H1 (cell line): ENCODE measurements around the gene FREM1.

ENCODE experiments used
- POLR2A ChIP-seq, 2 experiments: IDR thresholded peaks; 1 replicate in 1 of 2; 2 replicates in 1 of 2; pipeline ENCODE4 v1.6.1; 2011; ENCODE audit warnings: low read depth in 2 of 2, low read length in 2 of 2, mild to moderate bottlenecking in 2 of 2; ENCODE audit errors: control extremely low read depth in 1 of 2
- POLR2AphosphoS5 ChIP-seq: IDR thresholded peaks from 2 replicates; pipeline ENCODE4 v1.6.1; 2011; ENCODE audit warnings: low read depth, low read length
- SRF ChIP-seq: IDR thresholded peaks from 2 replicates; pipeline ENCODE4 v1.6.1; 2011; ENCODE audit warnings: mild to moderate bottlenecking, low read depth, low read length, moderate library complexity
- TF ChIP-seq, protein P1 (sequence below), 3 experiments: IDR thresholded peaks; 1 replicate in 2 of 3; 2 replicates in 1 of 3; pipeline versions ENCODE4 v1.5.1 to v1.6.1; 2011; ENCODE audit warnings: low read length in 3 of 3, mild to moderate bottlenecking in 3 of 3, inconsistent platforms in 2 of 3, low read depth in 1 of 3, moderate library complexity in 1 of 3; ENCODE audit not compliant: insufficient read depth in 1 of 3; ENCODE audit errors: control extremely low read depth in 1 of 3

DNA sequence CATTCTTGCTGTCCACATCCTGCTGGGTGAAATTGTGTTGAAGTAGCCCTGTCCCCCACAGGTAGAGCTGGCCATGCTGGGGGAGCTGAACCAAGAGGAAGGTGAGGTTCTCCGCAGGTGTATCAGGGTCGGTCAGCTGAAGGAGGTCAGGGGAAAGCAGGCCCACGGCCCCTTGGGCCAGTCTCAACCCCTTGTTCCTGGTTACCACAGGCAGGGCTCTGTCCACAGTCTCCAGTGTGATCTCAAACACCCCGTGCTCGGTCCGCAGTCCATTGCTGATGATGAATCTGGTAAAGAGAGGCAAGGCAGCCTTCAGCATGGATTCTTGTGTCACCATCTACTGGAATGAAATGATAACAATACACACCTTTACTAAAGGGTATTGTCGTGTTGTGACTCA is 134.3 kb downstream of the FREM1 start:
- TF ChIP-seq, protein P1, sequence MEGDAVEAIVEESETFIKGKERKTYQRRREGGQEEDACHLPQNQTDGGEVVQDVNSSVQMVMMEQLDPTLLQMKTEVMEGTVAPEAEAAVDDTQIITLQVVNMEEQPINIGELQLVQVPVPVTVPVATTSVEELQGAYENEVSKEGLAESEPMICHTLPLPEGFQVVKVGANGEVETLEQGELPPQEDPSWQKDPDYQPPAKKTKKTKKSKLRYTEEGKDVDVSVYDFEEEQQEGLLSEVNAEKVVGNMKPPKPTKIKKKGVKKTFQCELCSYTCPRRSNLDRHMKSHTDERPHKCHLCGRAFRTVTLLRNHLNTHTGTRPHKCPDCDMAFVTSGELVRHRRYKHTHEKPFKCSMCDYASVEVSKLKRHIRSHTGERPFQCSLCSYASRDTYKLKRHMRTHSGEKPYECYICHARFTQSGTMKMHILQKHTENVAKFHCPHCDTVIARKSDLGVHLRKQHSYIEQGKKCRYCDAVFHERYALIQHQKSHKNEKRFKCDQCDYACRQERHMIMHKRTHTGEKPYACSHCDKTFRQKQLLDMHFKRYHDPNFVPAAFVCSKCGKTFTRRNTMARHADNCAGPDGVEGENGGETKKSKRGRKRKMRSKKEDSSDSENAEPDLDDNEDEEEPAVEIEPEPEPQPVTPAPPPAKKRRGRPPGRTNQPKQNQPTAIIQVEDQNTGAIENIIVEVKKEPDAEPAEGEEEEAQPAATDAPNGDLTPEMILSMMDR (IDR thresholded peaks at IDR 0.05; ENCODE audit: control extremely low read depth in 1 of 3, insufficient read depth in 1 of 3, low read depth in 1 of 3, low read length in 3 of 3), result no peak
- TF ChIP-seq POLR2AphosphoS5 (no peak), POLR2A (IDR thresholded peaks at IDR 0.05; ENCODE audit: control extremely low read depth in 1 of 2, low read depth in 2 of 2, low read length in 2 of 2) (no peak), SRF (no peak)
